HepG2 (cell line): ENCODE measurements around the gene GALNT15. TPM values are rescaled to one million over a fixed set of nuclear protein-coding genes. Genes with fewer than 3 reads are reported as not detected.

Experiments
- ATAC-seq: fragments of 200-7000 bp; cut with Tn5 transposase; 3 replicates; pipeline ENCODE4 v1.9.1; 2020; ENCODE audit warnings: mild to moderate bottlenecking, moderate library complexity
- BruUV-seq: library from RNA; stranded (reverse); fragments of 400-500 nt; replicated peaks from 2 replicates; lab custom pipeline; 2021; lab: Mats Ljungman, UMichigan
- CTCF ChIA-PET: fragments of 300-600 bp; formaldehyde crosslinking; extraction: SDS; loops from one replicate; lab custom pipeline; 2021; ENCODE audit warnings: low total read pairs, inconsistent platforms, low intra/inter-chr PET ratio; lab: Yijun Ruan, JAX
- POLR2A ChIA-PET: fragments of 350-600 bp; sonication (Branson Sonifier 250); formaldehyde crosslinking; loops from one replicate; lab custom pipeline; 2020; ENCODE audit warnings: antibody characterized with exemption, inconsistent platforms; lab: Yijun Ruan, JAX
- DNase-seq: peaks from one replicate; pipeline ENCODE4 v3.0.0-alpha.2; 2015; ENCODE audit warnings: low spot score
- FAIRE-seq: peaks from 3 replicates; lab custom pipeline; 2011; peaks lifted over from hg19 to GRCh38; lab: Jason Lieb, UNC
- H2AFZ ChIP-seq: one replicate; pipeline ENCODE4 v1.6.1; 2011; ENCODE audit warnings: low read length, inconsistent platforms
- H3K27ac ChIP-seq: fragments of 300-600 bp; 3 replicates; pipeline ENCODE4 v1.8.0; 2011; ENCODE audit warnings: mixed run types, mild to moderate bottlenecking, mixed read lengths, low read length, inconsistent platforms; ENCODE audit not compliant: insufficient read depth; ENCODE audit errors: extremely low read length
- H3K27me3 ChIP-seq, 2 experiments: fragments of 200-600 bp in 1 of 2; 2 replicates in 1 of 2; 3 replicates in 1 of 2; pipeline versions ENCODE4 v1.6.0 to v1.8.0; 2011; ENCODE audit warnings: low read length in 2 of 2, mild to moderate bottlenecking in 2 of 2, moderate library complexity in 2 of 2, inconsistent platforms in 1 of 2; ENCODE audit not compliant: insufficient read depth in 2 of 2, control insufficient read depth in 1 of 2
- H3K36me3 ChIP-seq, 2 experiments: fragments of 200-600 bp in 1 of 2; replicated peaks in 1 of 2; 2 replicates in 1 of 2; 3 replicates in 1 of 2; pipeline versions ENCODE4 v1.5.1 to v1.8.0; 2011; ENCODE audit warnings: low read length in 2 of 2, inconsistent platforms in 1 of 2; ENCODE audit not compliant: insufficient read depth in 2 of 2, control insufficient read depth in 1 of 2
- H3K4me1 ChIP-seq: 2 replicates; pipeline ENCODE4 v1.5.1; 2012; ENCODE audit warnings: low read length, inconsistent platforms; ENCODE audit not compliant: insufficient read depth
- H3K4me2 ChIP-seq: 2 replicates; pipeline ENCODE4 v1.6.0; 2011; ENCODE audit warnings: low read depth, low read length, inconsistent platforms
- H3K4me3 ChIP-seq, 3 experiments: fragments of 200-600 bp in 1 of 3; sonication (generic), shearing (Covaris generic) in 1 of 3; replicated peaks in 1 of 3; 2 replicates each; pipeline ENCODE4 v1.5.1; 2011 to 2016; ENCODE audit warnings: low read length in 3 of 3, inconsistent platforms in 2 of 3, low read depth in 2 of 3, mild to moderate bottlenecking in 2 of 3, control low read depth in 1 of 3, mixed read lengths in 1 of 3; ENCODE audit not compliant: insufficient read depth in 1 of 3
- H3K79me2 ChIP-seq: one replicate; pipeline ENCODE4 v1.6.1; 2011; ENCODE audit warnings: low read length, inconsistent platforms; ENCODE audit not compliant: insufficient read depth
- H3K9ac ChIP-seq: 2 replicates; pipeline ENCODE4 v1.6.0; 2011; ENCODE audit warnings: mild to moderate bottlenecking, low read depth, low read length, inconsistent platforms; ENCODE audit not compliant: insufficient read depth
- H3K9me3 ChIP-seq: 2 replicates; pipeline ENCODE4 v1.5.1; 2012; ENCODE audit warnings: mild to moderate bottlenecking, low read length
- H4K20me1 ChIP-seq: 2 replicates; pipeline ENCODE4 v1.6.0; 2011; ENCODE audit warnings: inconsistent platforms, mild to moderate bottlenecking, low read length, moderate library complexity; ENCODE audit not compliant: insufficient read depth
- ATF5 ChIP-seq: sonication (generic); formaldehyde crosslinking; IDR thresholded peaks from 2 replicates; pipeline ENCODE4 v1.4.0; 2020; ENCODE audit warnings: mild to moderate bottlenecking, low read depth, missing genetic modification reagents
- DNMT1 ChIP-seq: sonication (generic); formaldehyde crosslinking; IDR thresholded peaks from 2 replicates; pipeline ENCODE4 v1.5.1; 2020; ENCODE audit warnings: mild to moderate bottlenecking, missing genetic modification reagents
- EHMT2 ChIP-seq: fragments of 200-600 bp; sonication (generic); IDR thresholded peaks from 2 replicates; pipeline ENCODE4 v1.7.0; 2017; ENCODE audit warnings: antibody characterized with exemption, low read depth, low read length, borderline replicate concordance
- FLYWCH1 ChIP-seq: sonication (generic); formaldehyde crosslinking; IDR thresholded peaks from 2 replicates; pipeline ENCODE4 v1.8.1; 2023; ENCODE audit warnings: mild to moderate bottlenecking, missing genetic modification reagents
- HES4 ChIP-seq: sonication (generic); formaldehyde crosslinking; IDR thresholded peaks from 2 replicates; pipeline ENCODE4 v1.9.0; 2021; ENCODE audit warnings: mild to moderate bottlenecking, missing genetic modification reagents, borderline replicate concordance
- NCOA2 ChIP-seq: sonication (generic); formaldehyde crosslinking; IDR thresholded peaks from 2 replicates; pipeline ENCODE4 v1.8.0; 2022; ENCODE audit warnings: inconsistent platforms
- RORA ChIP-seq: sonication (generic); formaldehyde crosslinking; IDR thresholded peaks from 2 replicates; pipeline ENCODE4 v1.5.0; 2020; ENCODE audit warnings: mild to moderate bottlenecking, missing genetic modification reagents, moderate library complexity
- TBL1XR1 ChIP-seq: fragments of 150-350 bp; IDR thresholded peaks from 2 replicates; pipeline ENCODE4 v1.6.1; 2014; ENCODE audit warnings: borderline replicate concordance, low read length; ENCODE audit not compliant: partially characterized antibody
- ZMAT3 ChIP-seq: sonication (generic); formaldehyde crosslinking; conservative IDR thresholded peaks from 2 replicates; pipeline ENCODE4 v1.7.0; 2021; ENCODE audit warnings: missing genetic modification reagents
- ZNF207 ChIP-seq: fragments of 450-650 bp; IDR thresholded peaks from 2 replicates; pipeline ENCODE4 v1.6.1; 2016; ENCODE audit warnings: antibody characterized with exemption, borderline replicate concordance
- ZNF224 ChIP-seq: sonication (generic); formaldehyde crosslinking; IDR thresholded peaks from 2 replicates; pipeline ENCODE4 v1.5.0; 2020; ENCODE audit warnings: mild to moderate bottlenecking, missing genetic modification reagents
- ZNF333 ChIP-seq: sonication (generic); formaldehyde crosslinking; IDR thresholded peaks from 2 replicates; pipeline ENCODE4 v1.4.0; 2020; ENCODE audit warnings: mild to moderate bottlenecking, missing genetic modification reagents, borderline replicate concordance
- ZNF407 ChIP-seq: sonication (generic); formaldehyde crosslinking; IDR thresholded peaks from one replicate; pipeline ENCODE4 v1.5.1; 2020; ENCODE audit warnings: mild to moderate bottlenecking, missing genetic modification reagents; ENCODE audit errors: not compliant biosample characterization
- ZNF451 ChIP-seq: sonication (generic); formaldehyde crosslinking; IDR thresholded peaks from 2 replicates; pipeline ENCODE4 v1.5.0; 2020; ENCODE audit warnings: mild to moderate bottlenecking, missing genetic modification reagents
- ZNF589 ChIP-seq: sonication (generic); formaldehyde crosslinking; conservative IDR thresholded peaks from 2 replicates; pipeline ENCODE4 v1.8.0; 2022; ENCODE audit warnings: mild to moderate bottlenecking, moderate library complexity, missing genetic modification reagents
- ZNF777 ChIP-seq: sonication (generic); formaldehyde crosslinking; IDR thresholded peaks from 2 replicates; pipeline ENCODE4 v1.4.0; 2020; ENCODE audit warnings: missing genetic modification reagents
- WGBS: methylation state at CpG from one replicate; pipeline ENCODE4 v1.1.6; 2017; ENCODE audit warnings: low lambda C conversion rate; 5-methylcytosine and 5-hydroxymethylcytosine counted together
- in situ Hi-C: cut with HindIII; loops from 2 replicates; pipeline ENCODE4 v1.10.0; 2017; ENCODE audit warnings: low pct_unique_long_range_greater_than_20kb; ENCODE audit not compliant: extremely low pct_ligation_motif_present
- intact Hi-C: fragments of 100-400 bp; cut with micrococcal nuclease; formaldehyde crosslinking; loops from one replicate; pipeline ENCODE4 v1.10.0; 2022; ENCODE audit not compliant: unreplicated experiment
- polyA plus RNA-seq, 8 experiments: library from polyadenylated mRNA; depleted of rRNA in 3 of 8; stranded (reverse) in 7 of 8; unstranded in 1 of 8; fragments of >200 nt; fragmentation: Illumina TruSeq in 4 of 8; extraction: Trizol in 4 of 8; gene quantifications; 2 replicates each; pipeline versions ENCODE4 v1.2.1 to v1.2.3, GENCODE V29; 2011 to 2016; ENCODE audit warnings: low read depth in 4 of 8, missing spikeins in 1 of 8, mixed read lengths in 1 of 8; ENCODE audit not compliant: insufficient read depth in 1 of 8
- total RNA-seq, 5 experiments: library from RNA; depleted of rRNA; stranded (reverse); fragments of >200 nt; fragmentation: Illumina TruSeq; extraction: Trizol; gene quantifications; 2 replicates each; pipeline ENCODE4 v1.2.3, GENCODE V29; 2016; ENCODE audit warnings: low read depth in 1 of 5

GALNT15 gene
- total and polyA plus RNA-seq, 2 of the 13 experiments (the other 11 are each of a cell fraction or from before 2014, with no cell fraction given): 0.02 to 0.04 TPM

DNA sequence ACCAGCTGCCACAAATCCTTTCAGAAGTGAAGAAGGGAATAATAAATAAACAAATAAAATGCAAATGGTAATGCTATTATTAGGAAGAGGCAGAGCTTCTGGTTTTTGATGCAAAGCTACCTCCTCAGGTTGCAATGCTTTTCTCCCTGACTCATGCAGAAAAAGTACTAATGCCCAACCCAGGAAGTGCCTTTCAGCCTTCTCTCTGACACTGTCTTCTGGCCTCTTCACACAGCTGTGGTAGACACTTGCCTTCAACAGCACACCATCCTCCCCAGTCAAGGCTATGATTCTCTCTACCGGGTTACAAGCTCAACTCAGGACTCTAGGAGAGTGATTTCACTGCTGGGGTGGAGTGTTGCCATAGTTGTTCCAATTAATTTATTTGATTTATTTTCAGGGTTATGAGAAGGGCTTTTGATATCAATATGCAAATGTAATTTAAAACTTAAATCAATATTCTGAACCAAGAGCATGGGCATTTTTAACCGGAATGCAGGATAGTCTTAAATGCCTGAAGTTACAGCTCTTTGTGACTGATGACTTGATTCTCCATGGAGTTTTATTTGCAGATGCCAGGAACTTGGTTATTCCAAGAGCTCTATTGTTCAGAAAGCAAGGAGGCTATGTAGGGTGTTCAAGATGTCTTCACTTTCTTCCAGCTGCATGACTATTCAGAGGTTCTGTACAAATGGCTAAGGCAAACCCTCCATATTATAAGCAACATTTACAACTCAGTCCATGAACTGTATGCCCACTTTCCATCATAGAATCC lies 27.1 kb upstream of the GALNT15 start:
- no peak for TF ChIP-seq ZNF207
- TF ChIP-seq DNMT1 (CRISPR knock-in tag): no peak
- TF ChIP-seq ZNF333 (CRISPR knock-in tag): no peak
- no peak for TF ChIP-seq HES4
- TF ChIP-seq ZNF407 (CRISPR knock-in tag): no peak
- TF ChIP-seq RORA: no peak
- no peak for TF ChIP-seq ZMAT3 (CRISPR knock-in tag)
- no peak for TF ChIP-seq ZNF224 (CRISPR knock-in tag)
- TF ChIP-seq ATF5 (CRISPR knock-in tag): no peak
- no peak for TF ChIP-seq ZNF589
- TF ChIP-seq ZNF451: no peak
- TF ChIP-seq EHMT2: no peak
- TF ChIP-seq NCOA2 (CRISPR knock-in tag): no peak
- TF ChIP-seq TBL1XR1: no peak
- no peak for TF ChIP-seq FLYWCH1 (CRISPR knock-in tag)
- no peak for TF ChIP-seq ZNF777 (CRISPR knock-in tag)
- Histone ChIP-seq H3K9me3 (peaks cover 9% of the 10 kb centered on the region; the same call in 1 of the 2 replicates), H3K27me3 (peaks cover 0 to 8% of the 10 kb centered on the region in 2 experiments; a peak in 2 of 5 replicates), H3K79me2 (no peaks in the 10 kb centered on the region), H4K20me1 (no peaks in the 10 kb centered on the region), H3K36me3 (no peaks in the 10 kb centered on the region), H3K4me1 (no peaks in the 10 kb centered on the region), H3K27ac (no peak overlapping the region), H2AFZ (no peak overlapping the region), H3K4me3 (no peak overlapping the region), H3K4me2 (no peak overlapping the region), H3K9ac (no peak overlapping the region)
- 13% methylated on average over 2 of the region's 2 CpGs for WGBS
- in situ Hi-C loops (no loop called here), intact Hi-C loops (no loop called here)
- ChIA-PET CTCF (no interaction called here), POLR2A (no interaction called here)
- no peak for ATAC-seq
- no peak for FAIRE-seq
- no TSS peak for BruUV-seq
- no peak for DNase-seq
